HG02642 (cell line): Measurements from ENCODE around the gene RPP30.
"Not testable (repeated sequence)": the region's sequence is repeated elsewhere in the genome, so short reads cannot be mapped to it uniquely, and the experiment has no call there.

Source experiments
- ATAC-seq: cut with Tn5 transposase; IDR thresholded peaks from one replicate; pipeline ENCODE4 v1.9.1; 2021; ENCODE audit warnings: mild to moderate bottlenecking; ENCODE audit not compliant: unreplicated experiment, poor library complexity

The RPP30 gene

DNA sequence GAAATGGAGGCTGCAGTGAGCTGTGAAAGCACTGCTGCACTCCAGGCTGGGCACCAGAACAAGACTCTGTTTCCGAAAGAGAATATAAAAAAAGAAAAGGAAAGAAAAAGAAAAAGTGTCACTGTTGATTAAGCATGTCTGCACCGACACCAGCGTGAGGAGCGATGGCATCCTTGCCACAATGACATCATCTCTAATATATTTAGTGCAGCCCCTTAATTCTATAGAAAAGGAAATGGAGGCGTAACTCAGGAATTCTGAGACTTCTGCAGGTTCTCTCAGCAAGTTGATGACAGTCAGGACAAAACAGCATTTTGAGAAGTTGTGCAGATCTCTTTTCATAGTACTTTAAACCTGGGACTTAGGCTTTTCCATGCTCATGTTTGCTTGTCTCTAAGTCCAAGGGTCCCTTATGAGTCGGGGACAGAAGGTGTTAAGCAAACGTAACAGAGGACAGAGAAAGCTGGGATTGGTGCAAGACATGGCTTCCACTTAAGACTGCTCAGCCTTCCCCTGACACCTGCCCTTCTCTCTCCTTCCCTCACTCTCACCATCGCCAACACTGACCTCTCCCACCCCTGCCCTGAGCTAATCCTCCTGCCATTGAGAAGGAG lies 66.0 kb downstream of the RPP30 start:
- ATAC-seq: no peak

- no peak for ATAC-seq
These were observed 67.3 kb downstream of the RPP30 start for GRCh38 chr10:90939116-90939515.

DNA sequence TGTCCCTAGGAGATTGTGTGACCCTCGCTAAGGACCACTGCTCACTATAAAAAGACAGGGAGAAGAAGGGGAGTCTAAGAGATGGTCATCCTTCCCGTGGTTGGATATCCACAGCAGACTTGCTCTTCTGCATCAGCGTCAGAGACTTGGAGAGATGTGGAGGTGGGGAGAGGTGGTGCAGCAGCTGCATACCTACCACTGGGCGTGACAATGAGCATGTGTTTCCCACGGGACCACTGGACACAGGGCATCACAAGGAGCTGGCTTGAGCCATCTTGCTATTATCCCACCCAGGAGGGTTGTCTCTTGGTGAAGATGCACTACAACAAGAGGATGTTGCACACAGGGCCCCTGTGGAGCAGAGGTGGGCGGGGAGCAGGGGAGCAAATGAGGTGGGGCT lies 67.9 kb downstream of the RPP30 start:
- ATAC-seq: no peak

DNA sequence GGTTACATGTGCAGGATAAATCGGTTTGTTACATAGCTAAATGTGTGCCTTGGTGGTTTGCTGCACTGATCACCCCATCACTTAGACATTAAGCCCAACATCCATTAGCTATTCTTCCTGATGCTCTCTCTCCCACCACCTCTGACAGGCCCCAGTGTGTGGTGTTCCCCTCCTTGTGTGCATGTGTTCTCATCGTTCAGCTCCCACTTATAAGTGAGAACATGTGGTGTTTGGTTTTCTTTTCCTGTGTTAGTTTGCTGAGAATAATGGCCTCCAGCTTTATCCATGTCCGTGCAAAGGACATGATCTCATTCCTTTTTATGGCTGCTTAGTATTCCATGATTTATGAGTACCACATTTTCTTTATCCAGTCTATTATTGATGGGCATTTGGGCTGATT lies 71.2 kb downstream of the RPP30 start:
- ATAC-seq: not testable (repeated sequence)

GRCh38 chr10:90944749-90945148 lies 73.0 kb downstream of the RPP30 start:
- no peak for ATAC-seq

- ATAC-seq: no peak
These were observed 73.8 kb downstream of the RPP30 start for GRCh38 chr10:90945491-90946070.

DNA sequence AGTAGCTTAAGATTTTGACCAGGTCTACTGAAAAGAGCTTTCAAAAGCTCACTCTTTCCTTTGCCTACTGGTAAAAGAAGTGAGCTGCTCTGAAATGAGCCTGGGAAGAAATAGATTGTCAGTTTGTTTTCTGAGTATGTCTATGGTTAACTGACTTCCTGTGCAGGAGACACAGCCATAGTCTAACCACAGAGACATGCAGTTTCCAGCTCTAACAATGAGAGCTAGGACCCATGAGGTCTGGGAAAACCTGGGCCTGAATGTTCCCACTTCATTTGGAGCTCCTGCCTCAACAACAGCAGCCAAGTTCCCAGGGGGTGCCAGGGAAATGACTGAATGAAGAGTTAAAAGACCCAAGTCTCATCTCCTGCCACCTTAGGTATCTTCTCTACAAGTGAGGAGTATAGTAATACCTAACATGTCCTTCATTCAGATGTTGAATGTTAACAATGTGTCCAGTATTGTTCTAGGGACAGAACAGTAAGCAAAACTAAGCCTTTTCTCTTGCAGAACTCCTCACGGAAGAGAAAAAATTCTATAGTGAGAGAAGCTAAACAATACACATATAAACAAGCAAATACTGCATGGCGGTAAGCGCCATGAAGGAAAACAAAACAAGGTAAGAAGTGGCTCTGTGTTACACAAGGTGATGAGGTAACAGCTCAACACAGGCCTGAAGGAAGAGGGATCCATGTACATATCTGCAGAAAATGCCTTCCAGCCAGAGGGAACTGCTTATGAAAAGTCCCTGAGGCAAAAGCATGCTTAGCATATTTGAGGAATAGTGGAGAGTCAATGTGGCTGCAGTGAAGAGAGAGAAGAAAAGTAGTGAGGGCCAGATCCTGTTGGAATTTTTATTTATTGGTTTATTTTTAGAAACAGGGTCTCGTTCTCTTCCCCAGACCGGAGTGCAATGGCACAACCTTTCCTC lies 75.5 kb downstream of the RPP30 start:
- ATAC-seq: no peak
